ENCODE results near the gene CD7.
A peak's percentile ranks its signal among the peaks of the same experiment; 100 is the strongest.

Gene CD7

DNA sequence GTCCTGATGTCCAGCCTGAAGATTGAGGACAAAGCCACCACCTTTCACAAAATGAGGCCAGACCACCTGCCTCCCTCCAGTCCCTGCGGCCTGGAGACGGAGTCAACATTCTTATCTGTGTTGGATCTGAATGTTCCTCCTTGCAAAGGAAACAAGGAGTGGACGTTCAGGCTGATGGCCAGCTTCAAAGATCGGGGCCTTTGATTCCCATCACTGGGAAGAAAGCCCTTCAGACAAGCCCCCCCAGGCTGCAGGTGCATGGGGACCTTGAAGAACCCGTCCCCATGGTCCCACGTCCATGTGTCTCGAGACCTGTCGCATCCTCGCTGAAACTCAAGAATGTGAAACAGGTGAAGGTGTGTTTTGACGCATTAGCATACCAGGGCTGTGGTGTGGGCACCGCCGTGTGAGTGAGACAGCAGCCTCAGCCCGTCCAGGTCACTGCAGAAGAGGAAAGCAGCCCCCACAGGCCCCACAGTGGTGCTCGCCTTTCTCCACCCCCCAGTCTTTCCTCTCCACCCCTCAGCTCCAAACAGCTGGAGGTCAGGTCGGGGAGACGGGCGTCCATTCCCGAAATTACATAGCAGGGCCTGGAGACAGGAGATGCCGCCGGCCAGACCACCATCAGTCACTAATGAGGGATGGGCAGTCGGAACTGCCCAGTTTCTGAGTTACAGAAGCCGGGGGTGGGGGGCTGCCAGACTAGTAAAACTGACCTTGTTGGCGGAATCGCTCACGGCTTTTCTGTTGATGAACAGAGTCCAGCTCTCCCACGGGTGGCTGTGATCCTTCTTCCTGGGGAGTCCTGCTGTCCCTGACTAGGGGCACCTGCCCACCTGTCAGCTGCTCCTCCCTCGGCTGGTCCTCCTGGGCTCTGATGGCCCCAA is 43.0 kb downstream of the CD7 start:
- H3K27ac ChIP-seq = no peak overlapping the region
- H3K27me3 ChIP-seq (replicated peaks) = no peaks in the 10 kb centered on the region
- no peak for DNase-seq
- peaks cover 26% of the 10 kb centered on the region for H3K36me3 ChIP-seq (replicated peaks)
- no peak overlapping the region for H3K4me3 ChIP-seq (ENCODE audit: low read depth, low read length)
- in situ Hi-C loops (cut with HindIII; ENCODE audit: low pct_ligation_motif_present, low sequenced_read_pairs) = no loop called here
- TF ChIP-seq, protein P1, sequence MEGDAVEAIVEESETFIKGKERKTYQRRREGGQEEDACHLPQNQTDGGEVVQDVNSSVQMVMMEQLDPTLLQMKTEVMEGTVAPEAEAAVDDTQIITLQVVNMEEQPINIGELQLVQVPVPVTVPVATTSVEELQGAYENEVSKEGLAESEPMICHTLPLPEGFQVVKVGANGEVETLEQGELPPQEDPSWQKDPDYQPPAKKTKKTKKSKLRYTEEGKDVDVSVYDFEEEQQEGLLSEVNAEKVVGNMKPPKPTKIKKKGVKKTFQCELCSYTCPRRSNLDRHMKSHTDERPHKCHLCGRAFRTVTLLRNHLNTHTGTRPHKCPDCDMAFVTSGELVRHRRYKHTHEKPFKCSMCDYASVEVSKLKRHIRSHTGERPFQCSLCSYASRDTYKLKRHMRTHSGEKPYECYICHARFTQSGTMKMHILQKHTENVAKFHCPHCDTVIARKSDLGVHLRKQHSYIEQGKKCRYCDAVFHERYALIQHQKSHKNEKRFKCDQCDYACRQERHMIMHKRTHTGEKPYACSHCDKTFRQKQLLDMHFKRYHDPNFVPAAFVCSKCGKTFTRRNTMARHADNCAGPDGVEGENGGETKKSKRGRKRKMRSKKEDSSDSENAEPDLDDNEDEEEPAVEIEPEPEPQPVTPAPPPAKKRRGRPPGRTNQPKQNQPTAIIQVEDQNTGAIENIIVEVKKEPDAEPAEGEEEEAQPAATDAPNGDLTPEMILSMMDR (IDR thresholded peaks at IDR 0.05; ENCODE audit: low read depth, low read length, missing control alignments) = no peak

DNA sequence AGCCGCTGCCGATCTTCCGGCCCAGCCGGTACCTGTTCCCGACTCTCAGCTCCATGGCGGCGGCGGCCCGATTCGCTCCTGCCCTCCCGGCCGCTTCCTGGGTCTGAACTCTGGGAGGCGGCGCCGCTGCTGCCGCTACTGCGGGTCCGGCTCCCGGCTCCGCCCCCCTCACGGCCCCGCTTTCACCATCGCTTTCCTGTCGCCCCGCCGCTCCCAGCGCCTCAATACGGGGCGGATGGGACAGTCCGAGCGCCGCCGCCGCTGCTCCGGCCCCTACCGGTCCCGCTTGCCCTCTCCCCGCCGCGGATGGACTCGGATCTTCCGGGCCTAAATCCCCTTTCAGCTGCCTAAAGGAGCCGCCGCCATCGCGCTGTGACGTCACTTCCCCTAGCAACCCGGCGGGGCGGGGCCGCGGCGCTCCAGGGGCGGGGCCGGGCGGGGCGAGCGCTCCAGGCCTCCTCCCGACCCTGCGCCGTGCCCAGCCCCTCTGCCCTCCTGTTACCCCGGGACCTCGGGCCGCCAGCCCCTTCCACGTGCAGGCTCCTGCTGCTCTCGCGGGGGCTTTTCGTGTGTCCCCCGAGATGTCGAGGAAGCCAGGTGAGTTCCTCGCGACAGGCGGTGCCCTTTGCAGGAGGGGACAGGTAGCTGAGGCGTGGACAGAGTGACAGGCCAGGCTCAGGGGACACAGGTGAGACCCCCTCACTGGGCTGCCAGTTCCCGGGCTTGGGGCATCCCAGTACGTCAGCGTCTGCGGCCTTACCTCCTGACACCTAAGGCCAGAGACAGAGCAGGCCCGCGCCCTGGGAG is 43.9 kb downstream of the CD7 start, which contains the start of gene CSNK1D:
Gene CSNK1D (minus strand): TSS at position 374 of the 807 bp plus-strand sequence. CDS start 319 bp downstream, at position 55.
- DNase-seq = peak; percentile 78
- in situ Hi-C loops (cut with HindIII; ENCODE audit: low pct_ligation_motif_present, low sequenced_read_pairs) = no loop called here
- H3K36me3 ChIP-seq (replicated peaks) = peaks cover 32% of the 10 kb centered on the region
- TF ChIP-seq, protein P1 (IDR thresholded peaks at IDR 0.05; ENCODE audit: low read depth, low read length, missing control alignments) = no peak
- peak within 1 kb of the TSS; percentile 97 for H3K27ac ChIP-seq
- peak within 1 kb of the TSS; percentile 82 for H3K4me3 ChIP-seq (ENCODE audit: low read depth, low read length)
- H3K27me3 ChIP-seq (replicated peaks) = no peaks in the 10 kb centered on the region

DNA sequence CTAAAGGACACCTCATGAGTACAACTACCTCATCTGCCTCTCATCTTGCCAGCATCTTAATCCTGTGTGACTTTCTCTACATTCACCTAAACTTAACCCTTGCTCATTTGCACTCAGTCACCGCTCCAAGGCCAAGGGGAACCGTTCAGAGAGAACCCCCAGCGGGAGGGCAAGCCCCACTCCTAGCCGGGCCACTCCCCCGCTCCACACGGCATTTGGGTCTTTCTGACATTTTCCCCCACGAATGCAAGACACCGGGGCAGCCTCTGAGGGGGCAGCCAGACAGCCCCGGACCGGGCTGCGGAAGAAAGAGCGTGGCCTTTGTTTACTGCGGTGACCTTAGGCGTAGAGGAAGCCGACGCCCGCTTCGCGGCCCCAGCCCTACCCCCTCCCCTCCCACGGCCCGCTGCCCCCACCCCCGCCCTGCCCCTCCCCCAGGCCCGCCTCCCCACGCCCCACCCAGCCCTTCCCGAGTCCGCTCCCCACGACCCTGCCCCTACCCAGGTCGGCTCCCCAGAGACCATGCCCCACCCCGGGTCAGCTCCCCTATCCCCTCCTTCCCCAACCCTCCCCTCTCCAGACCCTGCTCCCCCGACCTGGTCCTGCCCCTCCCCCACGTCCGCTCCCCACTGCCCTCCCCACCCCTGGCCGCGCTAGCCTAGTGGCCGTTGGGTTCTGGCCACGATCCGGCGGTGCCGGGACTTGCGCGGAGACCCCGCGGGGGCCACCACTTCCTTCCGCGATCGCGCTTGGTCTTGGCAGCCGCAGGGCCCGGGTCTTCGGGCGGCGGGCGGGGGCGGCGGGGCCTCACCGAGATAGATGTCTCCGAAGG is 44.7 kb downstream of the CD7 start:
- no peak for DNase-seq

DNA sequence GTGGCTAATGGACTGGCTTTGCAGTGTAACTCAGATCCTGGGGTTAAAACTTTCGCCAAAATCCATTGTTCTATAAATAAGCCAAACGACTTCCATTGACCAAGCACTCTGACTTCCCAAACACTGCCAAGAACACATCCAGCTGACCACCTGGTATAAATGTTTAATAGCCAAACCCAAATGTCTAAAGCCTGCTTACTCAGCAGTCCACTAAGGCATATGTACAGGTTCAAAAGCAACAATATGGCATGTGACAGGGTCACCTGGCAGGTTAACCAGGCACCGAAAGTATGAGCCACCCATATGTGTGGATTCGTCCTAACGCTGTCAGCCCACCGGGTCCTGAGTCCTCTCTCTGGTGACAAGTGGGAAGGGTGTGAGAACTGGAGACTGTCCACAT is 46.0 kb downstream of the CD7 start:
- no peak for DNase-seq
- in situ Hi-C loops (cut with HindIII; ENCODE audit: low pct_ligation_motif_present, low sequenced_read_pairs) = no loop called here
- H3K27me3 ChIP-seq (replicated peaks) = no peaks in the 10 kb centered on the region
- H3K27ac ChIP-seq = no peak overlapping the region
- TF ChIP-seq, protein P1 (IDR thresholded peaks at IDR 0.05; ENCODE audit: low read depth, low read length, missing control alignments) = no peak
- peak overlapping the region; percentile 82 for H3K4me3 ChIP-seq (ENCODE audit: low read depth, low read length)
- H3K36me3 ChIP-seq (replicated peaks) = peaks cover 40% of the 10 kb centered on the region

More for the DNA sequence above, 44.7 kb downstream of the CD7 start:
- TF ChIP-seq, protein P1 (IDR thresholded peaks at IDR 0.05; ENCODE audit: low read depth, low read length, missing control alignments) = no peak
- in situ Hi-C loops (cut with HindIII; ENCODE audit: low pct_ligation_motif_present, low sequenced_read_pairs) = no loop called here
- peaks cover 36% of the 10 kb centered on the region for H3K36me3 ChIP-seq (replicated peaks)
- H3K4me3 ChIP-seq (ENCODE audit: low read depth, low read length) = peak overlapping the region; percentile 82
- peak overlapping the region; percentile 97 for H3K27ac ChIP-seq
- no peaks in the 10 kb centered on the region for H3K27me3 ChIP-seq (replicated peaks)

DNA sequence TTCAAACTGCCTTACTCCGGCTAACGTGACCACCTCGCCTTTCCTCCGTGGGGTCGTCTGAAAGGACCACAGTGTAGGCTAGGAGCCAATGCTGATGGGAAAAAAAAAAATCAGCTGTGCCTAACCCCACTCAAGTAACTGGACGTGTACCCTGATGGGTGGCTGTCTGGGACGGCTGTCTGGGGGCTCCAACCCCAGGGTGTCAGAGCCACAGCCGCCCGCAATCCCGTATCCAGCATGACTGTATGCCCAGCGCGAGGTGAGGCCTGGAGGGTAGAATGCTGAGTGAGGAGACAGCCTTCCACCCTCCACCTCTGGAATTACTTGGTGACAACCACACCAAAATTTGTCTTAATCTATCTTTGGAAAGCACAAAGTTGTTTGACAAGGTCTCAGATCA is 46.8 kb downstream of the CD7 start:
- in situ Hi-C loops (cut with HindIII; ENCODE audit: low pct_ligation_motif_present, low sequenced_read_pairs) = no loop called here
- no peak overlapping the region for H3K4me3 ChIP-seq (ENCODE audit: low read depth, low read length)
- H3K27me3 ChIP-seq (replicated peaks) = no peaks in the 10 kb centered on the region
- TF ChIP-seq, protein P1 (IDR thresholded peaks at IDR 0.05; ENCODE audit: low read depth, low read length, missing control alignments) = no peak
- H3K27ac ChIP-seq = no peak overlapping the region
- DNase-seq = no peak
- peaks cover 47% of the 10 kb centered on the region for H3K36me3 ChIP-seq (replicated peaks)
